GM12874 (cell line): ENCODE results near the gene SLIT3.

Experiments
- CTCF ChIP-seq: IDR thresholded peaks from 2 replicates; pipeline ENCODE4 v1.5.1; 2011; ENCODE audit warnings: low read depth, mild to moderate bottlenecking, control low read depth, low read length, moderate library complexity; ENCODE audit not compliant: insufficient read depth

SLIT3 gene

GRCh38 chr5:168781941-168782571, 518.9 kb downstream of the SLIT3 start:
- no peak for TF ChIP-seq CTCF

- TF ChIP-seq CTCF = no peak
Observed at GRCh38 chr5:168780888-168781287, 520.1 kb downstream of the SLIT3 start.

GRCh38 chr5:168779333-168779732, 521.6 kb downstream of the SLIT3 start:
- TF ChIP-seq CTCF = no peak

- TF ChIP-seq CTCF = no peak
Observed at GRCh38 chr5:168778536-168778935, 522.4 kb downstream of the SLIT3 start.

- TF ChIP-seq CTCF = no peak
Observed at GRCh38 chr5:168777651-168778050, 523.3 kb downstream of the SLIT3 start.

- no peak for TF ChIP-seq CTCF
Observed at GRCh38 chr5:168776070-168776469, 524.9 kb downstream of the SLIT3 start.

- TF ChIP-seq CTCF = no peak
Observed at GRCh38 chr5:168773226-168773625, 527.7 kb downstream of the SLIT3 start.
